Bronchial epithelial cell (primary cell): ENCODE results near the gene TICAM2. TPM values are rescaled to one million over a fixed set of nuclear protein-coding genes. Genes with fewer than 3 reads are reported as not detected.
A peak's percentile ranks its signal among the peaks of the same experiment; 100 is the strongest.

ENCODE experiments used
- DNase-seq: peaks from one replicate; pipeline ENCODE4 v3.0.0-alpha.2; 2010; ENCODE audit warnings: low read depth
- FAIRE-seq: peaks from 2 replicates; lab custom pipeline; 2011; peaks lifted over from hg19 to GRCh38; lab: Jason Lieb, UNC
- H3K27me3 ChIP-seq: 2 replicates; pipeline ENCODE4 v1.5.1; 2011; ENCODE audit warnings: low read length; ENCODE audit not compliant: control insufficient read depth, insufficient read depth
- H3K36me3 ChIP-seq: 2 replicates; pipeline ENCODE4 v1.5.1; 2011; ENCODE audit warnings: low read length; ENCODE audit not compliant: control insufficient read depth, insufficient read depth
- H3K4me3 ChIP-seq: 2 replicates; pipeline ENCODE4 v1.5.1; 2011; ENCODE audit warnings: mild to moderate bottlenecking, low read depth, low read length, control low read depth
- total RNA-seq: library from RNA; depleted of rRNA; stranded (reverse); fragments of >200 nt; gene quantifications from 2 replicates; pipeline ENCODE4 v1.2.1, GENCODE V29; 2014
- TF ChIP-seq, protein P1 (sequence below): IDR thresholded peaks from 2 replicates; pipeline ENCODE4 v1.5.1; 2011; ENCODE audit warnings: mild to moderate bottlenecking, moderate library complexity, low read length, control low read depth, inconsistent platforms; ENCODE audit not compliant: insufficient read depth, severe bottlenecking

Gene TICAM2
- total RNA-seq, 1 donor from 2014 or later = 0.26 TPM

DNA sequence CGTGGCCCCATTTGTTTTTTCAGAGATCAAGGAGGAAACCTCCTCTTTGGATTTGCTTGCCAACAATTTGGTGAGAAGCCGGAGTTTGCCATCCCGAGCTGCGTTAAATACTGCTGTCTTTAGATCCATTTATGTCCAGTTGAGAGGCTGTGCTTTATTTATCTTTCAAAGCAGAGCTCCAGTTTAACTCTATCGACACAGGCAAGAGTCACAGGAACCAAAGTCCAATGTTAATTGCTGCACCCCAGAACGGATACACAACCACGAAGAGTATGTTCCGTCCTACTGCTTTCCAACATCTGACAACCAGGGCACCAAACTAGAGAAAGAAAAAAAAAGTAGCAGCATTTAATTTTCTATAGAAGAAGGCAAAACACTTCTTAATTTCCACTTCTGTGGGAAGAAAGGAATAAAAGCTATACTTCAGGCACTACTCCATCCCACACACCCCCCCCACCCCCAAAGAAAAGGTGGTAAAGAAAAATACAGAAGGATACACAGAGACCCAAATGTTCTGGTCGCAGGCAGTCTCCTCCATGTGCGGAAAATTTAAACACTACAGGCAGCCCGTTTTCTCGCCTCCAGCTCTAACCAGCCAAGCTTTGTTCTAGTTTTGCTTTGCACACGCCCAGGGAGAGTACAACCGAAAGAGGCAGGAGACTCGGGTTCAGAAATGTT, 58.8 kb downstream of the TICAM2 start:
- H3K4me3 ChIP-seq = peak overlapping the region; percentile 70
- FAIRE-seq = peak; percentile 70

GRCh38 chr5:115542651-115543364, 59.5 kb downstream of the TICAM2 start:
- TF ChIP-seq, protein P1, sequence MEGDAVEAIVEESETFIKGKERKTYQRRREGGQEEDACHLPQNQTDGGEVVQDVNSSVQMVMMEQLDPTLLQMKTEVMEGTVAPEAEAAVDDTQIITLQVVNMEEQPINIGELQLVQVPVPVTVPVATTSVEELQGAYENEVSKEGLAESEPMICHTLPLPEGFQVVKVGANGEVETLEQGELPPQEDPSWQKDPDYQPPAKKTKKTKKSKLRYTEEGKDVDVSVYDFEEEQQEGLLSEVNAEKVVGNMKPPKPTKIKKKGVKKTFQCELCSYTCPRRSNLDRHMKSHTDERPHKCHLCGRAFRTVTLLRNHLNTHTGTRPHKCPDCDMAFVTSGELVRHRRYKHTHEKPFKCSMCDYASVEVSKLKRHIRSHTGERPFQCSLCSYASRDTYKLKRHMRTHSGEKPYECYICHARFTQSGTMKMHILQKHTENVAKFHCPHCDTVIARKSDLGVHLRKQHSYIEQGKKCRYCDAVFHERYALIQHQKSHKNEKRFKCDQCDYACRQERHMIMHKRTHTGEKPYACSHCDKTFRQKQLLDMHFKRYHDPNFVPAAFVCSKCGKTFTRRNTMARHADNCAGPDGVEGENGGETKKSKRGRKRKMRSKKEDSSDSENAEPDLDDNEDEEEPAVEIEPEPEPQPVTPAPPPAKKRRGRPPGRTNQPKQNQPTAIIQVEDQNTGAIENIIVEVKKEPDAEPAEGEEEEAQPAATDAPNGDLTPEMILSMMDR = no peak
- Histone ChIP-seq H3K4me3 (peak overlapping the region; percentile 70), H3K27me3 (no peaks in the 10 kb centered on the region), H3K36me3 (peaks cover 4% of the 10 kb centered on the region)
- DNase-seq (peak; percentile 49), FAIRE-seq (peak; percentile 40)

More for the DNA sequence above, 58.8 kb downstream of the TICAM2 start:
- peaks cover 4% of the 10 kb centered on the region for H3K36me3 ChIP-seq
- DNase-seq = peak; percentile 5
- TF ChIP-seq, protein P1 = no peak
- H3K27me3 ChIP-seq = no peaks in the 10 kb centered on the region

DNA sequence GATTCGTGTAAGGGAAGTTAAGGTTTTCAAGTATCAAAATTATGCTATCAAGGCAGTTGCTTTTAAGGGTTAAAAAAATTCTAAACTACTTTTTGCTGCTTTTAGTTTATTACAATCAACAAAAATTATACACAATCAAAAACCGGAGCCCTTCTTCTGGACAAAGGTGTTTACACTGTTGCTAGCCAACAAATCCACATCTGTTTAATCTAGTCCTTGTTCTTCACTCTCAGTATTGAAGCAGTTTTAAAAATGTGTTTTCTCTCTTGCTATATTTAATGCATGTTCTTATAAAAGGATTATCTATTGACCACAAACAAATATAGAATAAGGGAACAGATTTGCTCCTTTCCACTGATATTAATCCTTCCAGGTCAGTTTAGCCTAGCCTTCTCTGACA, 60.2 kb downstream of the TICAM2 start:
- TF ChIP-seq, protein P1 = no peak
- H3K4me3 ChIP-seq = peak overlapping the region; percentile 70
- DNase-seq = peak; percentile 15
- FAIRE-seq = no peak
- peaks cover 4% of the 10 kb centered on the region for H3K36me3 ChIP-seq
- H3K27me3 ChIP-seq = no peaks in the 10 kb centered on the region

DNA sequence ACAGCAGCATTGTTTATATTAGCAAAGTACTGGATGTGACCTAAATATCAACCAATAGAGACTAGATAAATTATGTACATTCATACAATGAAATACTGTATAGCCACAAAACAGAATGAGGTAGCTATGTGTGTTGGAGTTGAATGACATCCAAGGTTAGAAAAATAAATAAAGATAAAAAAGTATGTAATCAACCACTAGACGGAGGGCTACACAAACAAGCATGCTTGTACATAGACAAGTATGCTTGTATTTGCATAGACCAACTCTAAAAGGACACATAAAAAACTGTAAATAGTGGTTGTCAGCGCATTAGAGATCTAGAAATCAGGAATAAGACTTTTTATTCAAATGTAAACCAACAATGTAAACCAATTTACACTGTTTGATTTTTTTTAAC, 60.7 kb downstream of the TICAM2 start:
- Histone ChIP-seq H3K27me3 (no peaks in the 10 kb centered on the region), H3K36me3 (peaks cover 4% of the 10 kb centered on the region), H3K4me3 (peak overlapping the region; percentile 70)
- FAIRE-seq (no peak), DNase-seq (peak; percentile 6)
- TF ChIP-seq, protein P1 = no peak

GRCh38 chr5:115535479-115536035, 66.7 kb downstream of the TICAM2 start:
- TF ChIP-seq, protein P1 = no peak
- peaks cover 3% of the 10 kb centered on the region for H3K36me3 ChIP-seq
- no peak for DNase-seq
- H3K4me3 ChIP-seq = no peak overlapping the region
- no peak for FAIRE-seq
- H3K27me3 ChIP-seq = no peaks in the 10 kb centered on the region
